ENCODE measurements around the gene GRIA4.

GRIA4 gene

DNA sequence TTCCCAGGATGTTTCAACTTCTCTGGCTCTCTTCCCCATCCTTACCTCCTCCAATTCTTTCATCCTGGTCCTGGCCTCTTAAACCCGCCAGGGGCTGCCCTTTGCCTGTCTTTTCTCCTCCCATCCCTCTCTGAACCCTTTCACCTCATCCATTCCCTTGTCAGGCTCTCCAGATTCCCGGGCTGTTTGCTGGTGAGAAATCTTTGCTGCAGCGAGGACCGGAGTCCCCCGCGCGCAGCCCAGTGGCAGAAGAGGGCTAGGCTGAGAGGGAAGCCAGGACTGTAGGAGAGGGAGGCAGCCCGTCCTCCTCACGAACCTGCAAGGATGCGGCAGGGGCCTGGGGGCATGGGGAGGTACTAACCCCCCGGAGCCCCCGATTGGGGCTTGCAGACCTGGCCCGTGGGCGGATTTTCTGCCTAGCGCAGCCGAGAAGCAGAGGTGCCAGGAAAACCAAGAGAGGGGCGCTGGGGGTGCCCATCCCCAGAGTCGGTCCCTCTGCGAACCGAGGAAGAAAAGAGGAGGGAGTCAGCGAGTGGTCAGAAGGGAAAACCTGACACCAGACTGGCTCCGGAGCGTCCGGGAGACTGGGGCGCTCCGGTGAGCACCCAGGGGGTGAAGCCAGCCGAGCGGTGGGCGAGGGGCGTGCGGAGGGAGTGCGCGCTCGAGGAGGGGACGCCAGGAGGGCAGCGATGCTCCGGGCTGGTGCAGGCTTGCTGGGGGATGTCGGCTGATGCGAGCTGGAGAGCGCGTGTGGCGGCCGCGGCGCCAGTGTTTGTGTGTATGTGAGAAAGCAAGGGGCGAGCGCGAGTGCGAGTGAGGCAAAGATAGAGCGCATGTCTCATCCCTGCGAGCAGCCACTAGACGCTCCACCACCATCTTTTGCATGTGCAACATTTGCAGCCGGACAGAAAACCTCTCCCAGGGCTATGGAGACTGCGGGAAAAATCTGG lies at the start of gene GRIA4:
Gene GRIA4, plus strand, starts transcription at position 242 of the 950 bp plus-strand sequence. CDS start 925 bp downstream, outside the sequence.
- DNase-seq (ENCODE audit: low read depth in 2 of 3, low spot score in 1 of 3) = no peak

DNA sequence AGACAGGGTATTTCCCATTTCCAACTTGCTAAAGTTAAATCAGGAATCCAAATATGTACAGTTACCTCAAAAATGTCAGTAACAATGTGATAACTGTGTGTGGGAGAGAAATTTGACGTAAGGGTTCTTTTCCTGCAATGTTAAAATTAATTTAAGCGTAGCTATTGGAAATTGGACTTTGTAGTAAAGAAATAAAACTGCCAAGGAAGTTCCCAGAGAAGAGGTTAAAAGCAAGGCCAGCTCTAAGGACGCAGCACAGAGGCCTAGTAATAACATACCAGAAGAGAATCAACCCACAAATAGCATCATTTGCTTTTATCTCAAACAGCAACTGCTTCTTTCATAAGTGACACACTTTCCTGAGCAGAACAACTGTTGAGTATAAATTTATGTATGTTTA lies 36.8 kb upstream of the GRIA4 start:
- no peak for DNase-seq (ENCODE audit: low read depth in 2 of 3, low spot score in 1 of 3)

DNA sequence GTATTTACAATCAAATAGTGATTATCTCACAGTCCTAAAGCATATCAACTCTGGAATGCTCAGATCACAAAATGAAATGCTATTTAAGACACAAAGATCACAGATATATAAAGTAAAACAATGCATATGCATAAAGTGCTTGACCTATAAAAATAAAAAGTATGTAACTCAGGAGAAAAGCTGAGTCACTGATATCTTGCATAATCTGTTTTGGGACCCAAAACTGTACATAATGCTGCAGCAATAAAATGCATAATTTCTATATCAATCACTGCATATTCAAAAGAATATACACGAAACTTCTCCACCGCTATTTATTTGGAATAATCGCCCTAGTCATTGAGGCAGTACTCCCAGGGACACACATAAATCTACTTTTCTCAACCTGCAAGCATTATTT lies 34.9 kb upstream of the GRIA4 start:
- DNase-seq (ENCODE audit: low read depth in 2 of 3, low spot score in 1 of 3) = no peak

DNA sequence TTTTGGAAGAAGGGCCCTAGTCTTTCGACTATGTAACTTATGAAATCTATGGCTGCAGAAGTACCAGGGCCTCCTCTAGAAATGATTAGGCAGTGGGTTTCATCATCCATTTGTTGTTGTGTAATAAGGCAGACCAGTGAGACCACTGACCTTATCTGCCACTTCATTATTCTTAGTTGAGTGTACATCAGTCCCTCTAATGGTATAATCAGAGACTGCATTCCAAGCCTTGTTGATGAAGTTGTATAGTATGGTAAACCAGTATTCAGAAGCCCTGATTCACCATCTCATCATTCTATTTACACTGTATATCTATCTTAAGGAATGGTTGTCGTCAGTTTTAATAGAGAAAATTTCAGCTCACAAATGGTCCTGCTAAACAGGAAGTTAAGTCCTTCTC lies 32.2 kb upstream of the GRIA4 start:
- no peak for DNase-seq (ENCODE audit: low read depth in 2 of 3, low spot score in 1 of 3)

DNA sequence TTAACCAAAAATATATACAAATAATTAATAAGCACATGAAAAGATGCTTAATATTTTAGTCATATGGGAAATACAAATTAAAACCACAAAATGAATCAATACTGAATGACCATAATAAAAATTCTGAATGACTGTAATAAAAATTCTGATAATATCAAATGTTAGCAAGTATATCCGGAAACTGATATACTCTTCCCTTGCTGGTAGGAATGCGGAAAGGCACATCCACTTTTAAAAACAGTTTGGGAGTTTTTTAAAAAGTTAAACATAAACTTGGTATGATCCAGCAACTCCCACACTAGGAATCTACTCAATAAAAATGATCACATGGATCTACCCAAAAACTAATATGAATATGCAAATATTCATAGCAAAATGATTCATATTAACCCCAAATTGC lies 30.8 kb upstream of the GRIA4 start:
- no peak for DNase-seq (ENCODE audit: low read depth in 2 of 3, low spot score in 1 of 3)

DNA sequence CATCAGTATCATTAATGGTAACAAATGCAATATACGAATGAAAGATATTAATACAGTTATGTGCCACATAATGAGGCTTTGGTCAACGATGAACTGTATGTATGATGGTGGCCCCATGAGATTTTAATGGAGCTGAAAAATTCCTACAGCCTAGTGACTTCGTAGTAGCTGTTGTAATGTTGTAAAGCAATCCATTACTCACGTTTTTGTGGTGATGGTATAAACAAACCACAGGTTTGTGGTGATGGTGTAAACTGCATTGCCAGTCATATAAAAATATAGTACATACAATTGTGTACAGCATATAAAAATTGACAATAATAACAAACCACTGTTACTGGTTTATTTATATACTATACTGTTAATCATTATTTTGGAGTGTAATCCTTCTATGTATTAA lies 27.4 kb upstream of the GRIA4 start:
- DNase-seq (ENCODE audit: low read depth in 2 of 3, low spot score in 1 of 3) = no peak

DNA sequence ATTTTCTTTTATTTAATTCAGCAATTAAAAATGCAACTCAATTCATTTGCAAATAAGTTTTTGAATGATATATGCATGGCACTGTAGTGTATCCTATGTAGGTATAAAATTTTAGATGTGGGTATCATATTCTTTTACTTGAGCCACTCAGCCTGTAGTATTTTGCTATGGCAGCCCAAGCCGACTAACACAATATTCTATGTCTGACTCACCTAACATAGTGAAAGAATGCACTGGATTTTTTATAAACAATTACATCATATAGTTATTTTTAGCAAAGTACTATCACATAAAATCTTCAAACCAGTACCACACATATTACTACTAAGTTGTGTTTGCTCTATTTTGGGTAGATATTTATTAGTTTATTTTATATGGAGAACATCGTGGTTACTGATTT lies 21.9 kb upstream of the GRIA4 start:
- no peak for DNase-seq (ENCODE audit: low read depth in 2 of 3, low spot score in 1 of 3)

DNA sequence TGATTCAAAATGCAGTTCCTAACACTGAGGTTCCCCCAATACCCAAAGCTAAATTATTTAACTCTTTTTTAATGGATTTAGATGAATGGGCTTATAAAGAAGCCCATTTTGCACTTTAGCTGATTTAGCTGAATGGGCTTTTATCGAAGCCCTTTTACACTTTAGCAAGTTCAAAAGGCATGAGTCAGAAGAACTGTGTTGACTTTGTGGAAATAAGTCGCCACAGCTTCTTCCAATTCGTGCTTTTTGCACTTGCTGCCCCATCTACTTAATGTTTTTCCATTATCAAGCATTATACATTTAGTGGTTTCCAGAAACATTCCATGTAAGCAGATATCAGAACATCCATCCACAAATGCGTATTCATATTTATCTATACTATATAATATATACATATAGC lies 20.5 kb upstream of the GRIA4 start:
- DNase-seq (ENCODE audit: low read depth in 2 of 3, low spot score in 1 of 3) = no peak

DNA sequence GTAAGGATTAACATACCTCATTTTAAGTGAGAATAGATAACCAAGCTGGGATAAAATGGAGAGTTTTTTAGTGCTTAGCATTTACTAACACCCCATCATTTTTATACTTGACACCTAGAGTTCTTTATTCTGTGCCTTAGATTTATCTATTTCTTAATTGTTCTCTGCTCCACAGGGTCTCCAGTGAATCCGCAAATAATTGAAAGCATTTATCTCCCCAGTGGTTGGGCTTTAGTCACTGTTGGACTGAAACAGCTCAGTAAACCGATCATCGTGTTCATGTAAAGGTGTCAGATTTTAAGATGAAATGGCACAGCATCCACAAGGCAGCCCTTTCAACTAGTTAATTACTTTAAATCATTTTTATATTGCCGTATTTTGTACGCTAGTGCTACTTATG lies 17.8 kb upstream of the GRIA4 start:
- DNase-seq (ENCODE audit: low read depth in 2 of 3, low spot score in 1 of 3) = no peak

DNA sequence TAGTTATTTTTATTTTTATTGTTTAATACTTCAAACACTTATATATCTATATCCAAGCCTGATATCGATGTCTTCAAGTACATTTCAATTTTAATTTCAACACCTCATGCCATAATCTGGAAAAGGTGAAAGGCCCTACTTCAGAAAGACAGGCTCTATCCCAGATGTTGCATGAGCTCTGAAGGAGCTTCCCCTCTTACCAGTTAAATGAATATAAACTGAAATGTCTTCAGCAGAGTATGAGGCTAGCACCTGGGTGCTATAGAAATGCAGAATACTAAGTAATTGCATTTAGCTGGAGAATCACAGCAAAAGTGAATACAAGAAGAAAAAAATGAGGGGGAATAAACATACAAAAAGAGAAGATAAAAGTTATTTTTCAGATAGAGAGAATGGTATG lies 11.5 kb upstream of the GRIA4 start:
- DNase-seq (ENCODE audit: low read depth in 2 of 3, low spot score in 1 of 3) = no peak

DNA sequence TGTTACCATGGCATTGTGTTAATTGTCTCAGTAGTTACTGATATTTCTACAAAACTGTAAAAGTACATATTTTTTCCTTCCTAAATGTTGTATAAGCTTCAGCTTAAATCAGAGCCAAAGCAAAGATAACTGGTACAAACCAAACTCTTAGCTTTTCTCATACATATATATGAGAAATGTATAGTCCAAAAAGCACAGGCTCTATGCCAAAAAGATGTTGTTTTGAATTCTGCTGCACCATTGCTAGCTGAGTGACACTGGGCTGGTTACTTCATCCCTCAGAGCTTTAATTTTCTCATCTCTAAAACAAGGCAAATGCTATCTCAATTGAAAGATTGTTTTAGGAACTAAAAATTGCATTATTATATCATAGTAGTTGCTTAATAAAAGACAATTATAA lies 6.7 kb upstream of the GRIA4 start:
- DNase-seq (ENCODE audit: low read depth in 2 of 3, low spot score in 1 of 3) = no peak

DNA sequence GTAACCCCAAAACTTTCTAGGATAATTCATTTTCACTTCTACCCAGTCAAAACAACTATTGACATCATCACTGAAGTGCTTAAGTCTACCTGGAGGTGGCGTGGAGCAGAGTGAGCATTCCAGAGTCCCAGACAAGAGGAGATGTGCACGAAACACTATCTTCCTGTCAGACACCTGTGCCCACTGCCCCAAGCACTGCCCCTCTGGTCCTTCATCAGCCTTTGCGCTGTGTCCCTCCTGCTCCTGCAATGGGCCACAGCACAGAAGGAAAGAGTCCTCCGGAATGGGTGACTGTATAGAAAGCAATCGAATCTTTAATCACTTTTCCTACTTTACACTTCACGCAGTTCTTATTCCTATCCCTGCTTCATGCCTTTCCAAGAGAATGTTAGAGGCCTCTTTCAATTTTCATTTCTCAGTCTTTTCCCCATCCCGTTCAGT lies 512 bp upstream of the GRIA4 start:
- DNase-seq (ENCODE audit: low read depth in 2 of 3, low spot score in 1 of 3) = no peak

DNA sequence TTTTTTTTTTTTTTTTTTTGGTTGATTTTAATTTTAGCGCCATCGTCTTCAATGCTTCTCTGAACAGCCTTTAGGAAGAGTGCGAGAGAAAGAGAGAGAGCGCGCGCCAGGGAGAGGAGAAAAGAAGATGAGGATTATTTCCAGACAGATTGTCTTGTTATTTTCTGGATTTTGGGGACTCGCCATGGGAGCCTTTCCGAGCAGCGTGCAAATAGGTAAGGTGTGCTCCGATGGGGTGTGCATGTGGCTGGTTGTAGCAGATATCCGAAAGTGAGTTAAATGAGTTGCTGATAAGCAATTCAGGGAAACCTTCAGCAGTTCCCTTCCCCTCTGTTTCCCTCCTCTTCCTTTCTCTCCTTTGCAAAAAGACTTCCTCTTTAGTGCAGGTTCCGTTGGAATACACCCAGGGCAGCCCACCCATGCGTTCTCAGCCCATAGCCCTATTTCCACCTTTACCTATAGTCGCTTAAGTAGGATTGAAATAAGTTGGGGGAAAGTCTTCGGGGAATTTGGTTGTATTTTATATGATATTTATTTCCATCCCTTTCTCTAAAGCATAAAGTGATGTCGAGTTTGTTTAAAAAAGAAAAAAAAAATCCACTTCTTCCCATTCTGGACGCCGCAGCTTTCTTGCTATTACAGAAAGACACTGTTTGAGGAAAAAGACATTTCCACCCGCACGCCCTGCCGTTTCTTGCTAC lies 1.1 kb downstream of the GRIA4 start:
- no peak for DNase-seq (ENCODE audit: low read depth in 2 of 3, low spot score in 1 of 3)

DNA sequence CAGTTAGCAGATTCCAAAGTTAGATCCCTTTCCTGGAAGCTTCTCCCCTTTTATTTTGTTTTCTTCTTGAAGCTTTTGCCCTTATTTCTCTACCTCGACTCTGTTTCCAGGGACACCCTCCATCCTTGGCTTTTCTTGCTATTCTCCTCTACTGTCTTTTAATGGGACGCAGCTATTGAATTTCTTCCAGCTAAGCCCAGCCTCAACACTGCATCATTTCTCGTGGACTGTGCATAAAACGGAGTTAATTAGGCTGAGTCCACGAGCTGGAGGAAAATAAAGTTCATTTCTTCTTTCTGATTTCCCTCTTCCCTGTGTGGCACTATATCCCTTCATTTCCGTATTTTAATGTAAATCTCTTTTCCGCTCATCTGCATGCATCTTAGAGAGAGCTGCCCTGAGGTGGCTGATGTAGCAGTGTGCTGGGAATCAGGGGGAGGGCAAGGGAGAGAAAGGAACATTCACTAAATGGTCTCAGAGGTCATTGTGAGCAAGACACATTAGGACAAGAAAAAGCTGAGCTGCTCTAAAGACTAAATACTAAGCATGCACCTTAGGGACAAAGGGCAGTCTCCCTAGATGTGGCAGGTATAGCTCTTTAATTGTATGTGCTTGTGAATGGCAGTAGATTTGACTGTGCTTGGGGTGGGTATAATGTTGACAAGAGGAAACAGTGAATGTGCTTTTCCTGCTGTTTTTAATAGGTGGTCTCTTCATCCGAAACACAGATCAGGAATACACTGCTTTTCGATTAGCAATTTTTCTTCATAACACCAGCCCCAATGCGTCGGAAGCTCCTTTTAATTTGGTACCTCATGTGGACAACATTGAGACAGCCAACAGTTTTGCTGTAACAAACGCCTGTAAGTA lies 1.9 kb downstream of the GRIA4 start:
- no peak for DNase-seq (ENCODE audit: low read depth in 2 of 3, low spot score in 1 of 3)

DNA sequence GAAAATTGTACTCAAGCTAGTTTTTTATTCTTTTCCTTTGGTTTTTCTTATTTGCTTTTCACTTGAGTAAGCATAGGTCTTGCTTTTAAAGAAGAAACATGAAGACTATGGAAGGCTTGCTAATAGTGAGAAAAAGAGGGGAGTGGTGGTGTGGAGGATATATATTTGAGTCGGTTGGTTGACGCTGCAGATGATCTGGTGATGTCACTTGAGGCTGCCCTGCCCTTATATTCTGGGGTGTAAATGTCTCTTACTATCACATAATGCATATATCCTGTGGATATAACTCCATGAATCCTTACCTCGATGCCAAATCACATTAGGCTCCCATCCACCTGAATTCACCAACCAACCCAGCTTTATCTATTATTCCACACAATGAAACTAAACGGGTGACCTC lies 2.9 kb downstream of the GRIA4 start:
- no peak for DNase-seq (ENCODE audit: low read depth in 2 of 3, low spot score in 1 of 3)

DNA sequence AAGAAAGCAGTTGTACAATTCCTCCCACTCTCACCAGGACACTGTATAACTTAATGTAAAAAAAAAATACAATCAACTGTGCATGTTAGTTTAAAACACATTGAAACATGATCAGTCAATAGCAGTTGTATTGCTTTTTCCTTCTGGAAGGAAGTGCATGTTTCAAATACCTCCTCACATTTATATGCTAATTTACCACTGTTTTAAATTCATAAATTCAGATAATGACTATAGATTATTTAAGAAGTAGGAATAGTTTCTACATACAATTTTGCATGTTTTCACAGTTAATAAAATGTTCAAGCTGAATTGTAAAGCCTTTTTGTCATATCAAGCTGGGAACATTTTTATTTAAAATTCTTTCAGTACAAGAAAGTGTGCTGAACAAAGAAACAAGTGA lies 3.3 kb downstream of the GRIA4 start:
- DNase-seq (ENCODE audit: low read depth in 2 of 3, low spot score in 1 of 3) = no peak

DNA sequence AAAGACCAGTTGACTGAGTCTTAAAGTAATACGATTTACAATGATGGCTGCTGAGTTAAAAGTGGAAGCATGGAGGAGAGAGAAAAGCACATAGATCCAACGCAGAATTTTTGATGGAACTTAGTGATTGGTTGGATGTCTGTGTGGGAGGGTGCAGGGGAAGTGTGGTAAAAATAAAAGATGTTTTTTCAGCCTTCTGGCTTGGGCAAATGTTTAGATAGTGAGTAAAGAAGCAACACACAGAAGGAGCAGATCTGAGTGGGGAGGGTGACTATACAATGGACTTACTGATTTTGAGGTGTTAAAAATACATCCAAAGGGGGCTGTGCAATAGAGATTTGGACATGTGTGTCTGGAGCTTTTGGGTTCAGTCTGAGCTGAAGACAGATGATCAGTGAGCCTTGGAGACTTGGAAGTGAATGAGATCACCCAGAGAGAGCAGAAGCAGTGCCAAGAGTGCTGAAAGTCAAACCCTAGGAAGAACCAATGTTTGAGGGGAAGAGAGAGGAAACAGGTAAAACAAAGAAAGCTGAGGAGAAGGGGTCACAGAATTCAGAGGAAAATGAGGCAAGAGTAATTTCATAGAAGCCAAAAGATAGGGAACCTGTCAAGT lies 8.6 kb downstream of the GRIA4 start:
- no peak for DNase-seq (ENCODE audit: low read depth in 2 of 3, low spot score in 1 of 3)

DNA sequence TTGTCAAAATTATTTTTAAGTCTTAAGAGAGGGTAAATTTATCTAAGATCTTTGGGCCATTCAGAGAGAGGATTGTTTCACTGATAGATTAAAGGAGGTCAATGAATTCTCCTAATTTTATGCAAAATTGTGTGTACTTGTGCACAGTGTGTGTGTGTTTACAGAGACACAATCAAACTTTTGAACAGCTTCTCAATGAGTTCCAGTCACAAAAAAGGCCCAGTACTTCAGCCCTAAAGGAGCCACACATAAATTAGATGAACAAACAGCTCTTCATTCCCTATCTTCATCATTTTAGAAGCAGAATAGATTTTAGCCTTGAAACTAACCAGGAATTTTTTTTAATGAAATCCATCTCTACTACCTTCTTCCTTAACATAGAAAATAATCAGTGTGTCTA lies 9.7 kb downstream of the GRIA4 start:
- no peak for DNase-seq (ENCODE audit: low read depth in 2 of 3, low spot score in 1 of 3)

DNA sequence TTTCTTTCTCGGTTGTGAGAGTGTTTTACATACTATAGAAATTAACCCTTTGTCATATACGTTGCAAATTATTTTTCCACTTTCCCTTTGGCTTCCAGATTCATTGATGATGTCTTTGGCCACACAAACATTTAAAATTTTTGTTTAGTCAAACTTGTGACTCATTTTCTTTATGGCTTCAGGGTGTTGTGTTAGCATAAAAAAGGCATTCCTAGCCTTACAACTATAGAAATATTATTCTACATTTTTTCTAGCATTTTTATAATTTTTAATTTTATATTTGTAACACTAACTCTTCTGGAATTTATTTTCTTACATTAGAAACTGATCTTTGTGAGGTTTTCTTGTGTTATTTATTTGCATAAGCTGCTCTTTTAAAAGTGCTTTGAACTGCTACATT lies 12.1 kb downstream of the GRIA4 start:
- no peak for DNase-seq (ENCODE audit: low read depth in 2 of 3, low spot score in 1 of 3)

DNA sequence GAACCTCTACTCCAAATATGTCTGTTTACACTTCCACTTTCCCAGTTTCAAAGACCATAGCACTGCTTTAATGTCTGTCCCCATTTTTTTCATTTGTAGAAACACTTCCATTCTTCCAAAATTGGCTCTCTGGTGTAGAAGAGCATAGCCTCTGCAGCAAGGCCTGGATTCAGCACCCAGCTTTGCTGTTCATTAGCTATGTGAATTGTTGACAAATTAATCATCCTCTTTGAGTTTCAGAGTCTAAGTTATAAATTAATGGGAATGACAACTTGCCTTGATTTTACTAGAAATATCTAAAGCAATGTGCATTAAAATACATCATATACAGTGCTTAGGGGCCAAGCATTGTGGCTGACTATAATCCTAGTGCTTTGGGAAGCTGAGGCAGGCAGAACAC lies 22.4 kb downstream of the GRIA4 start:
- no peak for DNase-seq (ENCODE audit: low read depth in 2 of 3, low spot score in 1 of 3)

DNA sequence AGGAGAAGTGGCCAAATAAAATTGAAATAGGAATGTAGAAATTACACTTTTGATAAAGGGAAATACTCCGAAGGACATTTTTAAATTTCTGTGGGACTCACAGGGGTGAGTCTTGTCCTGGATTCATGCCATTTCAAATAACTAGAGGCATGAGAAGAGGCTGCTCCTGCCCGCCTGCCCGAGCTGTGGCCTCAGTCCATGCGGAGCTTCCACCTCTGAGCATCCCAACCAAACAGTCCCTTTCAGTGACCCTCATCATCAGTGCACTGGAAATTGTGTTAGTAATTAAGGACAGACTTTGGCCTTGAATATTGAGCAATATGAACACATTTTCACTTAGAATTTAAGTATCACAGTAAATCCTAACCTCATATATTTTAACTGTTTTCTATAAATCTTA lies 25.6 kb downstream of the GRIA4 start:
- DNase-seq (ENCODE audit: low read depth in 2 of 3, low spot score in 1 of 3) = no peak
